ENCODE results near the gene MPPED2.

- no peak for TF ChIP-seq SUZ12 (IDR thresholded peaks at IDR 0.05; ENCODE audit: extremely low read depth, insufficient read depth, insufficient read length)
- no peak for TF ChIP-seq ZNF274 (IDR thresholded peaks at IDR 0.05; ENCODE audit: low read depth, low read length)
Observed at GRCh38 chr11:30585125-30585891, 845 bp downstream of the MPPED2 start.
